Measurements from ENCODE around the gene MTCH2.

The MTCH2 gene

DNA sequence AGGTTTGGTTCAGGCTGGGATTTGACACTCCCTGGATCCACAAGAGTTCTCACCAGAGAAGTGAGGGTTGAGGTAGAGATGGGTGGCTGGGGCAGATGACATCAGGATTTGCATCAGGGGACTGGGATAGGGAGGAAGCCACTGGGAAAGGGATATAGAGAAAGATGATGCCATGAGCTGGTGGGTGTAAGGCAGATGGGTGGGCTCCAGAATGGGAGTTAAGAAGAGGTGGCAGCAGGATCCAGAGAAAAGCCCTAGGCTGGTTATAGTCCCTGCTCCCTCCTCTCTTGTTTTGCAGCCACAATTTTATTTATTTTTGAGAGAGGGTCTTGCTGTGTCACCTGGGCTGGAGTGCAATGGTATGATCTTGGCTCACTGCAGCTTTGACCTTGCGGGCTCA is 46.4 kb downstream of the MTCH2 start:
- no peak overlapping the region for H3K4me3 ChIP-seq (ENCODE audit: insufficient read depth, low read length, poor library complexity, severe bottlenecking)

GRCh38 chr11:47595029-47595428 is 47.3 kb downstream of the MTCH2 start:
- no peak overlapping the region for H3K9ac ChIP-seq (ENCODE audit: low read length)
- no peak overlapping the region for H3K4me2 ChIP-seq (ENCODE audit: low read depth, low read length, poor library complexity, severe bottlenecking)
- no peak overlapping the region for H2AFZ ChIP-seq (ENCODE audit: low read depth, low read length, severe bottlenecking)

More for the DNA sequence above, 46.4 kb downstream of the MTCH2 start:
- H3K4me2 ChIP-seq (ENCODE audit: low read depth, low read length, poor library complexity, severe bottlenecking), result no peak overlapping the region
- H3K27ac ChIP-seq (ENCODE audit: low read depth, low read length), result no peak overlapping the region
- no peaks in the 10 kb centered on the region for H3F3A ChIP-seq (ENCODE audit: insufficient read depth)
- H3K9me3 ChIP-seq (ENCODE audit: insufficient read depth, low read length), result no peaks in the 10 kb centered on the region
- H3K27me3 ChIP-seq (ENCODE audit: low read length), result no peaks in the 10 kb centered on the region
- no peaks in the 10 kb centered on the region for H4K20me1 ChIP-seq (ENCODE audit: low read depth, low read length)
- no peaks in the 10 kb centered on the region for H3K36me3 ChIP-seq (ENCODE audit: low read length)
- no peaks in the 10 kb centered on the region for H3K9me2 ChIP-seq (replicated peaks; ENCODE audit: insufficient read depth, low read length)
- H3K9ac ChIP-seq (ENCODE audit: low read length), result no peak overlapping the region
- no peak for TF ChIP-seq EZH2phosphoT487 (conservative IDR thresholded peaks at IDR 0.05; ENCODE audit: low read length)
- H2AFZ ChIP-seq (ENCODE audit: low read depth, low read length, severe bottlenecking), result no peak overlapping the region
- no peaks in the 10 kb centered on the region for H3K79me2 ChIP-seq (ENCODE audit: insufficient read depth, low read length)

DNA sequence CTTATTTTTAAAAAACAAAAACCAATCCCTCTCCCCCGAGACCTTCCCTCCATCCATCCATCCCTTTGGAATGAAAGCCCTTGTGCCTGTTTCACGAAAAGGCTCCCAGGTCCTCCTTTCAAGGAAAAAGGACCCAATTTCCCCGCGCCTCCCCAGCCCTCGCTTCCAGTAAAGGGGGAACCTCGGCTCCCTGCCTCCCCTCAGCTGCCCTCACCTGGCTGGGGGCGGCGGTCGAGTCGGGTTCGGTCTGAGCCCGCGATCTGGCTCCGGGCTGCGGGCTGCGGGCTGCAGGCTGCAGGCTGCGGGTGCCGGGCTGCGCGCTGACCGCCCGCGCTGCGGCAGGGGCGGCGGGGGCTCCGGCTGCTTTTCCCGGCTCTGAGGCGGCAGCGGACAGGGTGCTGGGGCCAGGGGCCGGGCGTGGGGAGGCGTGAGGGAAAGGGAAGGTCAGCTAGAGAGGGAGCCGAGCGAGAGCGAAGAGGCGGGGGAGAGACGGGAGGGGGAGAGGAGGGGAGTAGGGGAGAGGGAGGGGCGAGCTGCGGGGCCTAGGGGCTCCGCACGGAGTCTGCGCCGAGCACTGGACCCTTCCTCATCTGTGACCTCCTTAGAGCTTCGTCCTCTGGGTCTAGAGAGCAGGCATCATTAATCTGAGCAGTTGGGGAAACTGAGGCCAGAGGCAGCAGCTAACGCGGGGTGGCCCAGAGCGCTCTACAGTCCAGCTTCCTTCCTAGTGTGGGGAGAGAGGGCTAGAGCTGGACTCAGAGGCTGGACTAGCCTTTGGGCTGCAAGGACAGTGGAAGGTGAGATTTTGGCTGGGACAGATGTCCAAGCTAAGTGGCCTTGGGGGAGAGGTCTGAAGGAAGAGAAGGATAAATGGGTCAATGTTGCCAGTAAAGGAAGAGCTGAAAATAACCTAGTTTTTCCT is 48.2 kb downstream of the MTCH2 start, which contains the start of gene C1QTNF4:
Gene C1QTNF4 (minus strand): TSS at position 478 of the 922 bp plus-strand sequence. CDS start 3,601 bp downstream, outside the sequence.
- no peak within 1 kb of the TSS for H2AFZ ChIP-seq (ENCODE audit: low read depth, low read length, severe bottlenecking)
- H3K9ac ChIP-seq (ENCODE audit: low read length), result no peak within 1 kb of the TSS
- no peaks in the 10 kb centered on the region for H4K20me1 ChIP-seq (ENCODE audit: low read depth, low read length)
- H3F3A ChIP-seq (ENCODE audit: insufficient read depth), result no peaks in the 10 kb centered on the region
- TF ChIP-seq EZH2phosphoT487 (conservative IDR thresholded peaks at IDR 0.05; ENCODE audit: low read length) (no peak), CTCF (IDR thresholded peaks at IDR 0.05; ENCODE audit: insufficient read depth, low read length, poor library complexity, severe bottlenecking) (no peak)
- no peak within 1 kb of the TSS for H3K4me3 ChIP-seq (ENCODE audit: insufficient read depth, low read length, poor library complexity, severe bottlenecking)
- H3K9me3 ChIP-seq (ENCODE audit: insufficient read depth, low read length), result no peaks in the 10 kb centered on the region
- H3K27ac ChIP-seq (ENCODE audit: low read depth, low read length), result no peak within 1 kb of the TSS
- H3K27me3 ChIP-seq (ENCODE audit: low read length), result no peaks in the 10 kb centered on the region
- no peaks in the 10 kb centered on the region for H3K9me2 ChIP-seq (replicated peaks; ENCODE audit: insufficient read depth, low read length)
- no peaks in the 10 kb centered on the region for H3K79me2 ChIP-seq (ENCODE audit: insufficient read depth, low read length)
- no peak within 1 kb of the TSS for H3K4me2 ChIP-seq (ENCODE audit: low read depth, low read length, poor library complexity, severe bottlenecking)
- H3K36me3 ChIP-seq (ENCODE audit: low read length), result no peaks in the 10 kb centered on the region

More at GRCh38 chr11:47595029-47595428, 47.3 kb downstream of the MTCH2 start:
- H3K9me3 ChIP-seq (ENCODE audit: insufficient read depth, low read length), result no peaks in the 10 kb centered on the region
- no peaks in the 10 kb centered on the region for H4K20me1 ChIP-seq (ENCODE audit: low read depth, low read length)
- TF ChIP-seq CTCF (IDR thresholded peaks at IDR 0.05; ENCODE audit: insufficient read depth, low read length, poor library complexity, severe bottlenecking) (no peak), EZH2phosphoT487 (conservative IDR thresholded peaks at IDR 0.05; ENCODE audit: low read length) (no peak)
- no peaks in the 10 kb centered on the region for H3K79me2 ChIP-seq (ENCODE audit: insufficient read depth, low read length)
- no peak overlapping the region for H3K27ac ChIP-seq (ENCODE audit: low read depth, low read length)
- H3K9me2 ChIP-seq (replicated peaks; ENCODE audit: insufficient read depth, low read length), result no peaks in the 10 kb centered on the region
- no peaks in the 10 kb centered on the region for H3F3A ChIP-seq (ENCODE audit: insufficient read depth)
- H3K36me3 ChIP-seq (ENCODE audit: low read length), result no peaks in the 10 kb centered on the region
- no peak overlapping the region for H3K4me3 ChIP-seq (ENCODE audit: insufficient read depth, low read length, poor library complexity, severe bottlenecking)
- H3K27me3 ChIP-seq (ENCODE audit: low read length), result no peaks in the 10 kb centered on the region

DNA sequence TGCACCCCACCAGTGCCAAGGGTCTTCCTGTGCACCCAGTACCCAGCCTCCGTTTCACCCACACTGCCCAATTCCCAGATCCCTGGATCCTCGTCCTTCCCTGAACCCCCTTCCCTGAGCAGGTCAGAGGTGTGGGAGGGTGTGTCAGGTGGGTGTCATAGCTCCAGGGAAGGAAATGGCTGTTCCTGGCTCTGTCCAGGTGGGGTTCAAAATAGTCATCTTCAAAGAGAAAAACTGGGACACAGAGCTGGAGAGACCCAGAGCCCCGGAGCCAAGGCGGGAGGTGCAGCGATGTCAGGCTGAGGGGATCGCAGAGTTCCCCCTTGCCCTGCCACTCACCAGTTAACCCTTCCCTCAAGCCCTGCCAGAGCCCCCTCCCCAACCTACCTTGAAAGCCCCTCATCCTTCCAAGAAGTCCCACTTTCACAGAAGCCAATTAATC is 48.8 kb downstream of the MTCH2 start:
- Histone ChIP-seq H3K9me2 (replicated peaks; ENCODE audit: insufficient read depth, low read length) (no peaks in the 10 kb centered on the region), H3K27me3 (ENCODE audit: low read length) (no peaks in the 10 kb centered on the region), H2AFZ (ENCODE audit: low read depth, low read length, severe bottlenecking) (no peak overlapping the region), H3K79me2 (ENCODE audit: insufficient read depth, low read length) (no peaks in the 10 kb centered on the region), H3K36me3 (ENCODE audit: low read length) (no peaks in the 10 kb centered on the region), H3K9me3 (ENCODE audit: insufficient read depth, low read length) (no peaks in the 10 kb centered on the region), H3K9ac (ENCODE audit: low read length) (no peak overlapping the region), H3K27ac (ENCODE audit: low read depth, low read length) (no peak overlapping the region), H3F3A (ENCODE audit: insufficient read depth) (no peaks in the 10 kb centered on the region), H3K4me3 (ENCODE audit: insufficient read depth, low read length, poor library complexity, severe bottlenecking) (no peak overlapping the region), H4K20me1 (ENCODE audit: low read depth, low read length) (no peaks in the 10 kb centered on the region), H3K4me2 (ENCODE audit: low read depth, low read length, poor library complexity, severe bottlenecking) (no peak overlapping the region)
- TF ChIP-seq CTCF (IDR thresholded peaks at IDR 0.05; ENCODE audit: insufficient read depth, low read length, poor library complexity, severe bottlenecking) (no peak), EZH2phosphoT487 (conservative IDR thresholded peaks at IDR 0.05; ENCODE audit: low read length) (no peak)

All from SU-DHL-6 (cell line).